ENCODE data around the gene NIN.

DNA sequence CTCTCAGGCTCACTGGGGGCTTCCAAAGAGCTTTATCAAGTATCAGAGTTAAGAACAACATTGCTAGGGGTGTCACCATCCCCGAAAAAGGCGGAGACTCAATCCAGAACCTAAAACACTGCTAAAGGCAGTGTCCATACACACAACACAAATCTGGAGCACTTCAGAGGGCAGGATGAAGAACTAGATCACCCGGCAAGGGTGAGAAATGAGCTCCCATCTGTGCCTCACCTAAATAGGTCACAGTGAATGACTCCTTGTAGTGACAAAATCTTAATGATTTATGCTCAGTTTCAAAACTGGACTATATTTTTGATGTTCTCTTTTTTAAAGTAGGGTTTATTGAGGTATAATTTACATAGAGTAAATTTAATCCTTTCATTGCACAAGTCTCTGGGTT is 25.6 kb downstream of the NIN start:
- TF ChIP-seq, protein P1, sequence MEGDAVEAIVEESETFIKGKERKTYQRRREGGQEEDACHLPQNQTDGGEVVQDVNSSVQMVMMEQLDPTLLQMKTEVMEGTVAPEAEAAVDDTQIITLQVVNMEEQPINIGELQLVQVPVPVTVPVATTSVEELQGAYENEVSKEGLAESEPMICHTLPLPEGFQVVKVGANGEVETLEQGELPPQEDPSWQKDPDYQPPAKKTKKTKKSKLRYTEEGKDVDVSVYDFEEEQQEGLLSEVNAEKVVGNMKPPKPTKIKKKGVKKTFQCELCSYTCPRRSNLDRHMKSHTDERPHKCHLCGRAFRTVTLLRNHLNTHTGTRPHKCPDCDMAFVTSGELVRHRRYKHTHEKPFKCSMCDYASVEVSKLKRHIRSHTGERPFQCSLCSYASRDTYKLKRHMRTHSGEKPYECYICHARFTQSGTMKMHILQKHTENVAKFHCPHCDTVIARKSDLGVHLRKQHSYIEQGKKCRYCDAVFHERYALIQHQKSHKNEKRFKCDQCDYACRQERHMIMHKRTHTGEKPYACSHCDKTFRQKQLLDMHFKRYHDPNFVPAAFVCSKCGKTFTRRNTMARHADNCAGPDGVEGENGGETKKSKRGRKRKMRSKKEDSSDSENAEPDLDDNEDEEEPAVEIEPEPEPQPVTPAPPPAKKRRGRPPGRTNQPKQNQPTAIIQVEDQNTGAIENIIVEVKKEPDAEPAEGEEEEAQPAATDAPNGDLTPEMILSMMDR (IDR thresholded peaks at IDR 0.05), result no peak
- TF ChIP-seq POLR2AphosphoS5 (IDR thresholded peaks at IDR 0.05), result no peak
- no peak for TF ChIP-seq POLR2A (IDR thresholded peaks at IDR 0.05)
- TF ChIP-seq EP300 (IDR thresholded peaks at IDR 0.05; ENCODE audit: low read depth), result no peak

Data from transverse colon (tissue), 4 donors.